Colon (tissue), 2 donors: ENCODE results near the gene HRH3.

Experiments
- FAIRE-seq: peaks from 2 replicates; lab custom pipeline; 2012; peaks lifted over from hg19 to GRCh38; lab: Jason Lieb, UNC
- donor health status: control.
- donor health status: control.

HRH3 gene

GRCh38 chr20:62229667-62230066 lies 9.6 kb upstream of the HRH3 start:
- no peak for FAIRE-seq

- FAIRE-seq = no peak
Measured at GRCh38 chr20:62228982-62229545, 9.0 kb upstream of the HRH3 start.

GRCh38 chr20:62227977-62228958 lies 8.2 kb upstream of the HRH3 start:
- FAIRE-seq = no peak

GRCh38 chr20:62227591-62227976 lies 7.5 kb upstream of the HRH3 start:
- FAIRE-seq = no peak

GRCh38 chr20:62226707-62227590 lies 6.9 kb upstream of the HRH3 start:
- FAIRE-seq = no peak

- no peak for FAIRE-seq
Measured at GRCh38 chr20:62225820-62226635, 6.0 kb upstream of the HRH3 start.

- FAIRE-seq = no peak
Measured at GRCh38 chr20:62225026-62225425, 4.9 kb upstream of the HRH3 start.

- no peak for FAIRE-seq
Measured at GRCh38 chr20:62224113-62224855, 4.2 kb upstream of the HRH3 start.

GRCh38 chr20:62223571-62223970 lies 3.5 kb upstream of the HRH3 start:
- no peak for FAIRE-seq

- FAIRE-seq = no peak
Measured at GRCh38 chr20:62222972-62223371, 2.9 kb upstream of the HRH3 start.

GRCh38 chr20:62222266-62222850 lies 2.3 kb upstream of the HRH3 start:
- no peak for FAIRE-seq

- no peak for FAIRE-seq
Measured at GRCh38 chr20:62220666-62221568, 839 bp upstream of the HRH3 start.

- no peak for FAIRE-seq
Measured at GRCh38 chr20:62219101-62219991, 732 bp downstream of the HRH3 start.

GRCh38 chr20:62217913-62218773 lies 1.9 kb downstream of the HRH3 start:
- no peak for FAIRE-seq

GRCh38 chr20:62216636-62217566 lies 3.2 kb downstream of the HRH3 start:
- FAIRE-seq = no peak

GRCh38 chr20:62215991-62216635 lies 4.0 kb downstream of the HRH3 start:
- FAIRE-seq = no peak
